ENCODE measurements around the gene PACRGL. TPM values are rescaled to one million over a fixed set of nuclear protein-coding genes. Genes with fewer than 3 reads are reported as not detected.

PACRGL gene
- total and polyA plus RNA-seq, 10 of the 15 experiments (the other 5 are each of a cell fraction or from before 2014, with no cell fraction given) = 1.7 to 17.2 (median 7.3) TPM

DNA sequence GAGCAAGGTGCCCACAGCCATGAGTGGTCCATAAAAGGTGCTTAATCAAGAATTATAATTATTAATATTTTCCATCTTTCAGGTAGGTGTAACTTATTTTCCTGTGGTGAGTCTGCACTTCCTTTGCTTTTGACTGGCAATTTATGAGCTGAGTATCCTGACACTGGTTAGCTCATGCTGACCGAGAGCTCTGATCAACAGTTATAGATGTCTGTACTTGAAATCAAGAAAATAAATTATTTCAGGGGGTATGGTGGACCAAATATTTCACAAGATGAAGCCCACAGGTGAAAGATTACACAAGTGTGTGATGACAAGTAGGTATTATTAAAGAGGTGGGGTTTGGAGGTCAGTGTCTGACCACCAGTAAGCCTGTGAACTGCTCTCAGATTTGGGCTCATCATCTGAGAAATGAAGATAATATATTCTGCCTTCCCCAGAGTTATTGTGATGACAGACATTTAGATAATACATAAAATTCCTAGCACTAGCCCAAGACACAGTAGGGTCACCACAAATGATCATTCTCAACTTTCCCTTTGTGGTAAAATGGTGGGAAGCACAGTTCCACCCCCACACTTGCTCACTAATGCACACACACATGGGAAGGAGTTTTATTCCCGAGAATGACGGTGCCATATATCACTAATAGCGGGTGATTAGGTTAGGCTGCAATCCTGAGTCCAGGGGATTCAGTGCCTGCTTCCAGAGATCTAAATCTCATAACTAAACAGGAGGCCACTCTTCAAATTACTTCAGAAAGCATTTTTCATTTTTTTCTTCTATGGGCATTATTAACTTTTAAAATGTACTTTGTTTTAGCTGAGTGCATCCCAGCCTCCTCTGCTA lies 34.0 kb upstream of the PACRGL start:
- H3K27ac ChIP-seq (ENCODE audit: control insufficient read depth, insufficient read depth) = no peak overlapping the region
- no peaks in the 10 kb centered on the region for H3K9me3 ChIP-seq (replicated peaks; ENCODE audit: control insufficient read depth, insufficient read depth, low read length)
- no peak overlapping the region for H3K4me3 ChIP-seq
- intact Hi-C loops (cut with micrococcal nuclease; ENCODE audit: unreplicated experiment) (no loop called here), in situ Hi-C loops (cut with MboI) (no loop called here)
- RAD21 ChIA-PET (ENCODE audit: unreplicated experiment) = no interaction called here
- no peak for FAIRE-seq
- no peaks in the 10 kb centered on the region for H3K79me2 ChIP-seq (ENCODE audit: control insufficient read depth, insufficient read depth, low read length)
- no peaks in the 10 kb centered on the region for H3K27me3 ChIP-seq (replicated peaks in 1 of 2; ENCODE audit: control insufficient read depth in 2 of 2, insufficient read depth in 2 of 2, low read length in 1 of 2)
- no TSS peak for BruUV-seq (replicated peaks)
- DNase-seq (ENCODE audit: low read depth, low spot score) = no peak
- no peak overlapping the region for H3K4me2 ChIP-seq (ENCODE audit: control insufficient read depth, insufficient read depth)
- CTCF ChIA-PET = no interaction called here
- 9% methylated on average over 4 of the region's 4 CpGs for WGBS (ENCODE audit: insufficient coverage, insufficient replicate concordance, low lambda C conversion rate, missing lambda C conversion rate)
- no peak for TF ChIP-seq GABPA (IDR thresholded peaks at IDR 0.05; ENCODE audit: low read depth)
- TF ChIP-seq MEF2A (IDR thresholded peaks at IDR 0.05; ENCODE audit: insufficient read depth, low read depth, low read length) = no peak
- TF ChIP-seq HDGF (IDR thresholded peaks at IDR 0.05) = no peak
- no peak for TF ChIP-seq GATAD2B (conservative IDR thresholded peaks at IDR 0.05; ENCODE audit: low read depth)
- TF ChIP-seq IKZF1 (conservative IDR thresholded peaks at IDR 0.05) = no peak
- no peak for TF ChIP-seq ATF7 (IDR thresholded peaks at IDR 0.05; ENCODE audit: low read depth)
- TF ChIP-seq RFX5 (IDR thresholded peaks at IDR 0.05; ENCODE audit: low read depth, low read length) = no peak
- TF ChIP-seq RUNX3 (IDR thresholded peaks at IDR 0.05; ENCODE audit: low read length) = no peak
- TF ChIP-seq, protein P1, sequence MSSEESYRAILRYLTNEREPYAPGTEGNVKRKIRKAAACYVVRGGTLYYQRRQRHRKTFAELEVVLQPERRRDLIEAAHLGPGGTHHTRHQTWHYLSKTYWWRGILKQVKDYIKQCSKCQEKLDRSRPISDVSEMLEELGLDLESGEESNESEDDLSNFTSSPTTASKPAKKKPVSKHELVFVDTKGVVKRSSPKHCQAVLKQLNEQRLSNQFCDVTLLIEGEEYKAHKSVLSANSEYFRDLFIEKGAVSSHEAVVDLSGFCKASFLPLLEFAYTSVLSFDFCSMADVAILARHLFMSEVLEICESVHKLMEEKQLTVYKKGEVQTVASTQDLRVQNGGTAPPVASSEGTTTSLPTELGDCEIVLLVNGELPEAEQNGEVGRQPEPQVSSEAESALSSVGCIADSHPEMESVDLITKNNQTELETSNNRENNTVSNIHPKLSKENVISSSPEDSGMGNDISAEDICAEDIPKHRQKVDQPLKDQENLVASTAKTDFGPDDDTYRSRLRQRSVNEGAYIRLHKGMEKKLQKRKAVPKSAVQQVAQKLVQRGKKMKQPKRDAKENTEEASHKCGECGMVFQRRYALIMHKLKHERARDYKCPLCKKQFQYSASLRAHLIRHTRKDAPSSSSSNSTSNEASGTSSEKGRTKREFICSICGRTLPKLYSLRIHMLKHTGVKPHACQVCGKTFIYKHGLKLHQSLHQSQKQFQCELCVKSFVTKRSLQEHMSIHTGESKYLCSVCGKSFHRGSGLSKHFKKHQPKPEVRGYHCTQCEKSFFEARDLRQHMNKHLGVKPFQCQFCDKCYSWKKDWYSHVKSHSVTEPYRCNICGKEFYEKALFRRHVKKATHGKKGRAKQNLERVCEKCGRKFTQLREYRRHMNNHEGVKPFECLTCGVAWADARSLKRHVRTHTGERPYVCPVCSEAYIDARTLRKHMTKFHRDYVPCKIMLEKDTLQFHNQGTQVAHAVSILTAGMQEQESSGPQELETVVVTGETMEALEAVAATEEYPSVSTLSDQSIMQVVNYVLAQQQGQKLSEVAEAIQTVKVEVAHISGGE (CRISPR knock-in tag; IDR thresholded peaks at IDR 0.05) = no peak
- TF ChIP-seq ETV6 (conservative IDR thresholded peaks at IDR 0.05 in 1 of 2, IDR thresholded peaks at IDR 0.05 in 1 of 2; ENCODE audit: borderline replicate concordance in 1 of 2, low read depth in 1 of 2) = no peak
- no peak for TF ChIP-seq SUPT20H (IDR thresholded peaks at IDR 0.05; ENCODE audit: borderline replicate concordance, control insufficient read depth, low read depth, low read length)
- TF ChIP-seq, protein P2, sequence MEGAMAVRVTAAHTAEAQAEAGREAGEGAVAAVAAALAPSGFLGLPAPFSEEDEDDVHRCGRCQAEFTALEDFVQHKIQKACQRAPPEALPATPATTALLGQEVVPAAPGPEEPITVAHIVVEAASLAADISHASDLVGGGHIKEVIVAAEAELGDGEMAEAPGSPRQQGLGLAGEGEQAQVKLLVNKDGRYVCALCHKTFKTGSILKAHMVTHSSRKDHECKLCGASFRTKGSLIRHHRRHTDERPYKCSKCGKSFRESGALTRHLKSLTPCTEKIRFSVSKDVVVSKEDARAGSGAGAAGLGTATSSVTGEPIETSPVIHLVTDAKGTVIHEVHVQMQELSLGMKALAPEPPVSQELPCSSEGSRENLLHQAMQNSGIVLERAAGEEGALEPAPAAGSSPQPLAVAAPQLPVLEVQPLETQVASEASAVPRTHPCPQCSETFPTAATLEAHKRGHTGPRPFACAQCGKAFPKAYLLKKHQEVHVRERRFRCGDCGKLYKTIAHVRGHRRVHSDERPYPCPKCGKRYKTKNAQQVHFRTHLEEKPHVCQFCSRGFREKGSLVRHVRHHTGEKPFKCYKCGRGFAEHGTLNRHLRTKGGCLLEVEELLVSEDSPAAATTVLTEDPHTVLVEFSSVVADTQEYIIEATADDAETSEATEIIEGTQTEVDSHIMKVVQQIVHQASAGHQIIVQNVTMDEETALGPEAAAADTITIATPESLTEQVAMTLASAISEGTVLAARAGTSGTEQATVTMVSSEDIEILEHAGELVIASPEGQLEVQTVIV (IDR thresholded peaks at IDR 0.05; ENCODE audit: borderline replicate concordance, partially characterized antibody) = no peak
- POLR2A ChIA-PET = no interaction called here
- ATAC-seq = no peak
- H3K36me3 ChIP-seq (ENCODE audit: control insufficient read depth in 2 of 2, insufficient read depth in 2 of 2, low read length in 1 of 2) = no peaks in the 10 kb centered on the region
- no peaks in the 10 kb centered on the region for H4K20me1 ChIP-seq (ENCODE audit: control insufficient read depth, insufficient read depth)
- H3K4me1 ChIP-seq (ENCODE audit: control insufficient read depth, insufficient read depth, low read length) = no peaks in the 10 kb centered on the region
- SMC1A ChIA-PET (ENCODE audit: uncharacterized antibody, unreplicated experiment) = no interaction called here
- no peak overlapping the region for H3K9ac ChIP-seq (ENCODE audit: control insufficient read depth, insufficient read depth, low read length)
- no peak overlapping the region for H2AFZ ChIP-seq (ENCODE audit: control insufficient read depth, low read depth, low read length)
